Epithelial cell of esophagus (primary cell): ENCODE measurements around the gene DMAP1.

Experiments
- DNase-seq: peaks from one replicate; pipeline ENCODE4 v3.0.0; 2010; ENCODE audit warnings: low read depth
- H3K4me3 ChIP-seq: 2 replicates; pipeline ENCODE4 v1.5.1; 2011; ENCODE audit warnings: mild to moderate bottlenecking, low read length, control low read depth
- CTCF ChIP-seq: IDR thresholded peaks from 2 replicates; pipeline ENCODE4 v1.5.1; 2011; ENCODE audit warnings: low read depth, mild to moderate bottlenecking, low read length, control low read depth, inconsistent platforms; ENCODE audit not compliant: insufficient read depth; ENCODE audit errors: missing control alignments

The DMAP1 gene

GRCh38 chr1:44244986-44245385 lies 31.7 kb downstream of the DMAP1 start:
- no peak for DNase-seq
- no peak overlapping the region for H3K4me3 ChIP-seq
- no peak for TF ChIP-seq CTCF

GRCh38 chr1:44246806-44247205 lies 33.5 kb downstream of the DMAP1 start:
- no peak for TF ChIP-seq CTCF
- no peak for DNase-seq
- no peak overlapping the region for H3K4me3 ChIP-seq

- TF ChIP-seq CTCF, result no peak
- DNase-seq, result no peak
- no peak overlapping the region for H3K4me3 ChIP-seq
Observed at GRCh38 chr1:44249543-44249942, 36.3 kb downstream of the DMAP1 start.

- DNase-seq, result no peak
- no peak overlapping the region for H3K4me3 ChIP-seq
- TF ChIP-seq CTCF, result no peak
Observed at GRCh38 chr1:44250068-44250781, 37.0 kb downstream of the DMAP1 start.

- DNase-seq, result no peak
- no peak for TF ChIP-seq CTCF
- no peak overlapping the region for H3K4me3 ChIP-seq
Observed at GRCh38 chr1:44251486-44251885, 38.2 kb downstream of the DMAP1 start.

GRCh38 chr1:44251989-44252671 lies 38.9 kb downstream of the DMAP1 start:
- no peak for TF ChIP-seq CTCF
- no peak overlapping the region for H3K4me3 ChIP-seq
- no peak for DNase-seq
